Right lobe of liver (tissue), 4 donors: ENCODE data around the gene KCTD2.

Experiments used
- CTCF ChIP-seq, 4 donors: fragments of 200-600 bp in 3 of 4; fragments of 450-650 bp in 1 of 4; IDR thresholded peaks; one replicate each; pipeline versions ENCODE4 v1.5.1 to v1.8.0; 2016 to 2022; ENCODE audit warnings: antibody characterized with exemption in 4 of 4, mild to moderate bottlenecking in 2 of 4
- POLR2A ChIP-seq: fragments of 450-650 bp; IDR thresholded peaks from one replicate; pipeline ENCODE4 v1.6.1; 2017; ENCODE audit warnings: antibody characterized with exemption, mild to moderate bottlenecking
- donor health status: DM: no; HTN: no; CAD: no.
- donor health status: DM: no; HTN: no; CAD: no.
- donor health status: DM: no; HTN: yes; CAD: no.

DNA sequence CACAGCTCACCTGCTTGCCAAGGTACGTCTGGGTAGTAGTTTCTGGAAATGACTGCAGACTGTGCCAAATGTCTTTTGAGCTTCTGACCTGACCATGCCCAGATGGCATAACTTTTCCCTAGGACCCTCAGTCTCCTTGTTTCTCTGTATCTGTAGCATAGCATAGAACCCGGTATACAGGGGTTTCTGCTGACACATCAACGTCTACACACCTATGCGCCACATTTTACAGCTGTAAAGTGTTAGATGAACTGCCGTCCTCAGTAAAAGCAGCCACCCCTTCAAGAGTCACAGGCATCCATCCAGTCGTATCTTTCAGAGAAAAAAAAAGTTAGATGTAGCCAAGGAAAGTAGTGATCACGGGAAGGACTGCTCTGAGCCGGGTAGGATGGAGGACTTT, 17.4 kb downstream of the KCTD2 start:
- TF ChIP-seq CTCF (IDR thresholded peaks at IDR 0.05) = no peak
- no peak for TF ChIP-seq POLR2A
